NCI-H69 (cell line): Measurements from ENCODE around the gene WT1.
A peak's percentile ranks its signal among the peaks of the same experiment; 100 is the strongest.

Source experiments
- DNase-seq: peaks from one replicate; lab custom pipeline; 2025; lab: John Stamatoyannopoulos, UW

The WT1 gene

DNA sequence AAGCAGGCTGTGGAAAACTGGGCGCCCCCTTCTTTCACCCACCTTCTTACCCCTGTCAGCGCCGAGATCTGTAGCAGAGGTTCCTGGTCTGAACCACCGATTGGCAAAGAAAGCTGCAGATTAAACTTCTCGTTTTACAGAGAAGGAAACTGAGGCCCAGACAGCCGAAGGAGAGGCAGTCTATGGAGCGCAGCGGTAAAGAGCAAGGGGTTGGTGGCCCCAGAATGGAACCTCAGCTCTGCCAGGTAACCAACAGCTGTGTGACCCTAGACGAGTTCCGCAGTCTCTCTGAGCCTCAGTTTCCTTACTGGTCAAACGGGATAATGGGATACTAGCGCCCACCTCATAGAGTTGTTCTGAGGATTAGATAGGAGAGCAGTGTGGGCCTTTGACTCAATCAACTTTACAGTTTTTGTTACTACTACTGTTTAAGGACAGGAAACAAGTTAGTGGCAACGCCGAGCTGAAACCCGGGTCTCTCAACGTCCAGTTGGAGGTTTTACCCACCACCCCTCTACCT lies 3.1 kb upstream of the WT1 start:
- DNase-seq = no peak

GRCh38 chr11:32437495-32438345 lies 2.4 kb upstream of the WT1 start:
- no peak for DNase-seq

DNA sequence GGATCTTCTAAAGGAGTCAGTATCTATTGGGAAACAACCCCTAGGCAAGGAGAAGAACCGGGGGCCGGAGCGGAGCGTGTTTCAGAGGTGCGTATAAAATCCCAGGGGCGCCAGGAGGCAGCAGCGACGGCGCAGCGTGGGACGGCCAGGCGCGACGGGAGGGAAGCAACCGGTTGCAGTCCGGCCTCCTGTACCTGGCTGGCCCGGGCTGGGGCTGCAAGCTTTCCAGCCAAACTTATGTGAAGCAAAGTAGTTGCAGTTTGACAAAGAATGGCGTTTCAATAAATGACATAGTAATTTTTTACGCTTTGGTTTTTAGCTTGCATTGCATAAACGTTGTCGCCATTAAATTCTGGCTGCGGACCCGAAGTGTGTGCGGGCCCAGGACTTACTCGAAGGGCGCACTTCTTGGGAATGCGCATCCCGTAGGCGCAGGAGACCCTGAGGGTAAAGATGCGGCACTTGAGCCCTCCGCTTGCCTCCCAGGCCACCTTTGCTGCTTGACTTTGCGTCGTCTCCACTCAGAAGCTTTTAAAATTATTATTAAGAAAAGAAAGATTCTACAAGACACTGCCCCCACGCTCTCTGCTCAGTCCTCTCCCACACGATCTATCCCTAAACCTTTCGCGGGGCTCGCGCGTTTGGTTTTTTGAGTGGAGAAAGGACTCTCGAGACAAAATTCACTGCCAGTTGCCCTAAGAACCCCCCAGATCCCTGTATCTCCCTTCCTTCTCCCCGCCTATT lies 1.6 kb upstream of the WT1 start:
- DNase-seq = no peak

DNA sequence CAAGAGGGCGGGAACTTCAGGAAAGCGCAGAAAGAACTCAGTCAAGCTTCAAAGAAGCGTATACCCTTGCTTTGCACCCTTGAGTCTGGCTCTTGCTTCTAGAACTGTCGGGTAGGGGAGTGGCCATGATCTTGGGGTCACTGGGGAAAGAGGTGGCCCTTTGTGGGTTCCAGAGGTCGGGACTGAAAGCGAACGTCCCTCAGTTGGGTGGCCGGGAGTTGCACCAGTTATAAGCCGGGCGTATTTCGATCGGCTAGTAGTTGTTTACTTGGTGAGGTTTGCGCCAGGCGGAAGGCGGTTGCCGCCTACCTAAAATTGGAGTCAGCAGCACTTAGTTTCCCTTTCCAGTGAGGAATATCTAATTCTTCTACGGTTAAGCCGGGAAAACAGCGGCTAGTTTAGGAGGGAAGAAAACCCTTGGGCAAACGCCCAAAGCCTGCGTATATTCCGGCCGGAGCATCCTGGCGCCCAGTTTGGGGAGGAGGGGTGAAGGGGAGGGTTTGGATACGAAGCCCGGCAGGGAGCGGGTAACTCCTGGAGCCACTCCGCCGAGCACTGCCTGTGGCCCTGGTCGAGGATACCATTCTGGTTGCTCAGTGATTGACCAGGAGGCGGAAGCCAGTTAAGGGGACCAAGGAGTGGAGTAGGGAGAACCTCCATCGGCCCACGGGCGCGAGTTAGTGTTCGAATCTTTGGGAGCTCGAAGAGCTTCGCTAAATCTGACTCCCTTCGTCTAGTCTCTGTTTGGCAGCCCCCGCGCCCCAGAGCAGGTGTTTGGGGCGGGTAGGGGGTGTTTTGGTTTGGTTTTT lies 807 bp upstream of the WT1 start:
- no peak for DNase-seq

GRCh38 chr11:32435152-32435480 lies 223 bp downstream of the WT1 start:
- peak; percentile 34 for DNase-seq

DNA sequence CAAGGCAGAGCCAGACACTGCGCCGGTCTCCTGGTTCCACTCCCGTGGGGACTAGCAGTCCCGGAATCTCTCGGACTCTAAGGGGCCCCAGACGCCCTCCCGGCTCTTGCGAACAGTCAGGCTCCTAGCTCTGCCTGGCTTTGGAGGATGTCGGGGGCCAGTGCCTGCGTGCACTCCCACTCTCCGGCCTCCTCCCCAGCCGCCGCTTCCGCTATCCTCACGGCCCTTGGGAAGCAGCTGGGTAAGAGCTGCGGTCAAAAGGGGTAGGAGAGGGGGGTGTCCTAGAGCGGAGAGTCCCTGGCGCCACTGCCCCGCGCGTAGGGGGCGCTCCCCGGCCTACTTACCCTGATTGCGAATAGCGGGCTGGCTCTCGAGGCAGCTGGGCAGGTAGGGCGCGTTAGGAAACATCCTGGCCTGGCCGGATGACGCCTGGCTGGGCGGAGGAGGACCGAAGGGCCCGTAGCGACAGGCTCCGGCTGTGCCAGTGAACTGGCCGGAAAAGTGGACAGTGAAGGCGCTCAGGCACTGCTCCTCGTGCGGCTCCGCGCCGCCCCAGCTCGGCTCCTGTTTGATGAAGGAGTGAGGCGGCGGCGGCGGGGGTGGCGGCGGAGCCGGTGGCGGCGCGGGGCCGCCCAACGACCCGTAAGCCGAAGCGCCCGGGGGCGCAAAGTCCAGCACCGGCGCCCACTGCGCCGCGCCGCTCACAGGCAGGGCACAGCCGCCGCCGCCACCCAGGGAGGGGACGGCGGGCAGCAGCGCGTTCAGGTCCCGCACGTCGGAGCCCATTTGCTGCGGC lies 785 bp downstream of the WT1 start:
- peak; percentile 34 for DNase-seq

GRCh38 chr11:32433914-32434355 lies 1.4 kb downstream of the WT1 start:
- no peak for DNase-seq

- DNase-seq = no peak
These were observed 2.0 kb downstream of the WT1 start for GRCh38 chr11:32433101-32433913.

- DNase-seq = no peak
These were observed 2.8 kb downstream of the WT1 start for GRCh38 chr11:32432565-32432964.

DNA sequence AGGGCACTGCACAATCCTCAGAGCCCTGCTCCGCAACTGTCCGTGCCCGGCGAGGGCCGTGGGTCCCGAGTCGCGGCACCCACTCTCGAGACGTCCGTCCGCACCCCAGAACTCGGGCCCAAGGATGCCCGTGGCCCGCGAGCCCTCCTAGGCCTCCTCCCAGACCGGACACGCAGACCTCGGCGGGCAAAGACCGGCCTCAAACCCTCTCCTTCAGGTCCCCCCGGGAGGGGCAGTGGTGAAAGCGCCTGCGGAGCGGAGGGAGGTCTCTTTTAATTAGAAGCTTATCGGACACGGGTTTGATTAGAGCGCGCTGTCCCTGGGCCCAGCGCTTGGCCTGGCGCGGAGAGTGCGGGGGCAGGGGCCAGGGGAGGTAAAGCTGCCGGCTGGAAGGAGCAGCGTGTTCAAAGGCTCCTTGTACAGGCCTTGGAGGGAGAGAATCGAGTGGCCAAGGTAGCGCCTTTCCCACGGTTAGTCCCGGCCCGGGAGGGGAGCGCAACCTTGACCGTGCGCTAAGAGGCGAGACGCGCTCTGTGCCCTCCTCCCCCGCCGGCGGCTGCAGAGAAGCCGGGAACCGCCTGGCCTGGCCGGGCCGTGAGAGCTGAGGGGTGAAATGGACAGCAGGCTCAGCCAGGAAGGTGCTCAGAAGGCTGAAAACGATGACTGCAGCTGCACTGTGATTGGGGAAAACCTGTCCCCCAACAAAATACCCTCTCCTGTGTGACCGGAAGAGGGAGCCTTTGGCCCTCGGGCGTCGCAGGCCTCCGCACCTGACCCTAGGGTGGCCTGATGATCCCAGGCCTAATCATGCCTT lies 4.6 kb downstream of the WT1 start:
- DNase-seq = no peak

GRCh38 chr11:32429477-32429876 lies 5.9 kb downstream of the WT1 start:
- DNase-seq = no peak

DNA sequence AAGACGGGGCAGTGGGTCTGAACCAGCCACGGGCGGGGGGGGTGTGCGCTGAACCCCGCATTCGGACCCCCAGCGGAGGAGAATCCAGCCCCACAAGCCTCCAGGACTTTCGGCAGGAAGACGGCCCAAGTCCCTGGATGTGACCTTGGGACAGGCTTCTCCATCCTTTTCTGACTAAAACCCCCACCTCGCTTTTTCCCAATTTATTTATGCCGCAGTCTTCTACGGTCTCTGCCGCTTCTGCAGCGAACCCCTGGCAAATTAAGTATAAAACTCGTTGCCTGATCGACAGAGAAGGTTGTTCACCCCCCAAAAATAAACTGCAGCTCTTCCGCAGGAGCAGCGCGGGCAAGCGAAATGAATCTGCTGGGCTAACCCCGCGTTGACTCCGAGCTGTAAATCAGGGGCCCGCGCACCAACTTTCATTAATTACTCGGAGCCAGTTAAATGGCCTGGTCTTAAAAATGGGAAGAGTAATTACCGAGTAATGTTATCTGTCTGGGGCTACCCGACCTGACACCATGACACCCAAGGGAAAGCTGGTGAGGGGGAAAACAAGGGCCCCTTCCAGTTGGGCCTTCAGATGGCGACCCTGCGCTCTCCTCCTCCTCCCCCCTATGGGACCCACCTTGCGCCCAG lies 6.6 kb downstream of the WT1 start:
- no peak for DNase-seq

- no peak for DNase-seq
These were observed 7.2 kb downstream of the WT1 start for GRCh38 chr11:32427935-32428664.

DNA sequence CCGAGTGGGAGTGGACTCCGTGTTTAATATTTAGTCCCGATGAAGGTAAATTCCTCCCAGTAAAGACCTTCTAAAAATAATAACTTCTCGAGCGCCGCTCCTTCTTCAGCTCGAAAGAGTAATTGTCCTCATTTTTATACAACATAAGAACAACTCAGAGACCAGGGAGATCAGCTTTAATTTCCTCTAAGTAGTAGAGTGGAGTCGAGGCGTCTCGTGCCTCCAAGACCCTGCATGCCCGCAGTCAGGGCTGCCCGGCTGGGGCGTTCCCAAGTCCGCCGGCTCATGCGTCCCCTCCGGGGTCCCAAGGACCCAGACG lies 7.8 kb downstream of the WT1 start:
- no peak for DNase-seq

DNA sequence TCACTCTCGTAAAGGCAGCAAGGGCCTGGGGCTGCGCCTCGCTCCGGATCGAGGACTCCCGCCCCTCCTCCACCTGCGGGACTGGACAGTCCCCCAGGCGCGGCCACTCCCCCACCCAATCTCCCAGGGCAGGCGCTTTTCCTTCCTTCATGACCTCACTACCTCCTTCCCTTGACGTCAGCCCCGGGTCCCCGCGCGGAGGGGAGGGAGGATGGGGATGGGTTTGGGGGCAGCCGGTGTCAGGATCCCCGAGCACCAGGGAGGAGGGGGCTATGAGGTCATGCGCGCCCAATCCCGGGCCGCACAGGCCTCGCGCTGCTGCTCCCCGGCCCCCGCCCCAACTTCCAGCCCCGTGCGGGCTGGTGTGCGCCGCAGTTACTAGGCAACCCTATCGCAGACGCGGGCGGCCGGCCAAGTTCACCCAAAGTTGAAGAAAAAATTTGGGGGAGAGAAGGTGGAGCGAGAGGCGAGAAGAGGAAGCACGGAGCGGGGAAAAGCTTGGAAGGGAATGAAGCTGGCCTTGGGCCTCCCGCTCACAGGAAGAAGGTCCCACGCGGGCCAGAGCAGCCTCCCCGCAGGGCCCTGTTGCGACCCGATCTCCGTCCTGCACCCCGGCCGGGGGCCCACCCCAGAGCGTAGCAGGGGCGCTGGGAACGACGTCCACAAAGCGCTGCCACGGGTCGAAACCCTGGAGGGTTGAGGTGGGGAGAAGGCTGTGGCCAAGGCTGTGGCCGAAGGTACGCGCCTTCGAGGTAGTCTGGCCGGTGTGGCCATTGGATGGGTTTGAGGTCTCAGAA lies 8.3 kb downstream of the WT1 start:
- DNase-seq = peak; percentile 23

- no peak for DNase-seq
These were observed 9.1 kb downstream of the WT1 start for GRCh38 chr11:32426192-32426591.

- DNase-seq = no peak
These were observed 9.6 kb downstream of the WT1 start for GRCh38 chr11:32425761-32426160.

GRCh38 chr11:32422545-32422944 lies 12.8 kb downstream of the WT1 start:
- no peak for DNase-seq
